ENCODE results near the gene VPS13A. TPM values are rescaled to one million over a fixed set of nuclear protein-coding genes. Genes with fewer than 3 reads are reported as not detected.

Gene VPS13A
- total and polyA plus RNA-seq, 10 of the 15 experiments (the other 5 are each of a cell fraction or from before 2014, with no cell fraction given), result 10.0 to 35.2 (median 21.1) TPM

DNA sequence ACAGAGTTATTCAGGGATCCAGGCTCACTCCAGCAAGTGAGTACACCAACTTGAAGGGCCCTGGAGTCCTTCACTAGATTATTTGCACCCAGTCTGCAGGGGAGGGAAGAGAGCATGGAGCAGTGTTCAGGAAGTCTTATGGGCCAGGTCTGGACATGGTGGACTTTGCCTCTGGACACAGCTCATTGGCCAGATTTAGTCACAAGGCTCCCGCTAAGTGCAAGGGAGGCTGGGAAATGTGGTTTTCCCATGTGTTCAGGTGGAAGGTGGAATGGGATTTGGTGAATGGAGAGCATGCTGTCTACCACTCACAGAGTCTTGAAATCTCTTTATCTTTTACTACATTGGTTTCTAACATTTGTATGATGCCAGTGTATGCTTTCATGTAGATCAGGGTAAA, 270.3 kb downstream of the VPS13A start (continued):
- TF ChIP-seq, protein P1, sequence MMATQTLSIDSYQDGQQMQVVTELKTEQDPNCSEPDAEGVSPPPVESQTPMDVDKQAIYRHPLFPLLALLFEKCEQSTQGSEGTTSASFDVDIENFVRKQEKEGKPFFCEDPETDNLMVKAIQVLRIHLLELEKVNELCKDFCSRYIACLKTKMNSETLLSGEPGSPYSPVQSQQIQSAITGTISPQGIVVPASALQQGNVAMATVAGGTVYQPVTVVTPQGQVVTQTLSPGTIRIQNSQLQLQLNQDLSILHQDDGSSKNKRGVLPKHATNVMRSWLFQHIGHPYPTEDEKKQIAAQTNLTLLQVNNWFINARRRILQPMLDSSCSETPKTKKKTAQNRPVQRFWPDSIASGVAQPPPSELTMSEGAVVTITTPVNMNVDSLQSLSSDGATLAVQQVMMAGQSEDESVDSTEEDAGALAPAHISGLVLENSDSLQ (IDR thresholded peaks at IDR 0.05), result no peak
- TF ChIP-seq IKZF1 (conservative IDR thresholded peaks at IDR 0.05) (no peak), WRNIP1 (IDR thresholded peaks at IDR 0.05; ENCODE audit: borderline replicate concordance, low read depth, low read length) (no peak), HDGF (IDR thresholded peaks at IDR 0.05) (no peak), FOXM1 (IDR thresholded peaks at IDR 0.05; ENCODE audit: low read depth, low read length) (no peak), GATAD2B (conservative IDR thresholded peaks at IDR 0.05; ENCODE audit: low read depth) (no peak), KLF5 (IDR thresholded peaks at IDR 0.05; ENCODE audit: partially characterized antibody) (no peak), NR2C1 (IDR thresholded peaks at IDR 0.05) (no peak)

DNA sequence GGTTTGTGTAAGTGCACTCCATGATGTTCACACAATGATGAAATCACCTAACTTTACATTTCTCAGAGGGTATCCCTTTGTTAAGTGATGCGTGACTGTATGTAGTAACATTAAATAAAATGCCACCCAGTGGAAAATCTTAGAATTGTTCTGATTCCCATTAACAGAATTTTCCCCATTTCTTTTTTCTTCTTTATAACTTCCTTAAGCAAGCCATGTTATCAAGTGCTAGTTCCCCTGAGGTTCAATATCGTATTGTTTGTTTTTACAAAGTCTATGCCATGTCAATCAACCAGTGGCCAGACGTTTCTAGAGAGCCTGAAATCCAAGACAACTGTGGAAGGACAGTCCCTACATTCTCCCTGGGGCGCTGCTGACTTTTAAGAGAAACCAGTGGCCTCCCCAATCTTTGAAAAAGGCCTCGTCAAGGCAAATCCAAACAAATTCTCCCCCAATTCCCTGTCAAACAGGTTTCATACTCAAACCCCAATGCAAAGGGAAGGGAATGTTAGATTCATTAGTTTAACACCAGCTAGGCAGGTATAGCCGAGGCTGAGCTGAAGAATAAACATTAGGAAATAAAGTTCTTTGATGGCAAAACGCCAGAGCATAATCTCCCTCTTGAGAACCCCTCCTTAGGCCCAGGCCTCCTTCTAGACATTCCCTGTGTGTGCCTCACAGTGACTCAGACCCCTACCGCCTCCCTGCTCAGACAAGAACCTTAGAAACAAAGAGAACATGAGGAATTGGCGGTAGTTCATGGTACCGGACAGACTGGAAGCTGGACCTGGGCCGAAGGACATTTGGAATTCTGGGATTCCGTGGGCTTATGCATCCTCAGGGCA, 272.1 kb downstream of the VPS13A start:
- Histone ChIP-seq H3K79me2 (ENCODE audit: control insufficient read depth, insufficient read depth, low read length) (no peaks in the 10 kb centered on the region), H2AFZ (ENCODE audit: control insufficient read depth, low read depth, low read length) (no peak overlapping the region), H3K9ac (ENCODE audit: control insufficient read depth, insufficient read depth, low read length) (no peak overlapping the region), H3K4me2 (ENCODE audit: control insufficient read depth, insufficient read depth) (no peak overlapping the region), H3K9me3 (replicated peaks; ENCODE audit: control insufficient read depth, insufficient read depth, low read length) (no peaks in the 10 kb centered on the region), H3K4me3 (no peak overlapping the region), H3K4me1 (ENCODE audit: control insufficient read depth, insufficient read depth, low read length) (no peaks in the 10 kb centered on the region), H3K36me3 (ENCODE audit: control insufficient read depth in 2 of 2, insufficient read depth in 2 of 2, low read length in 1 of 2) (no peaks in the 10 kb centered on the region), H3K27me3 (replicated peaks in 1 of 2; ENCODE audit: control insufficient read depth in 2 of 2, insufficient read depth in 2 of 2, low read length in 1 of 2) (no peaks in the 10 kb centered on the region; a peak in 2 of 4 replicates), H4K20me1 (ENCODE audit: control insufficient read depth, insufficient read depth) (no peaks in the 10 kb centered on the region), H3K27ac (ENCODE audit: control insufficient read depth, insufficient read depth) (no peak overlapping the region)
- CTCF ChIA-PET, result interaction anchor here (0.6 kb wide), 1 partner anchor 299 kb away, joined by 3 read pairs; no protein-coding TSS in a partner anchor
- POLR2A ChIA-PET, result no interaction called here
- intact Hi-C loops (cut with micrococcal nuclease; ENCODE audit: unreplicated experiment) (loop anchor here (10.0 kb wide), 2 partner anchors 135 to 585 kb away; partner anchors contain the start of gene GNAQ), in situ Hi-C loops (cut with MboI) (no loop called here)
- RAD21 ChIA-PET (ENCODE audit: unreplicated experiment), result no interaction called here
- DNase-seq (ENCODE audit: low read depth, low spot score), result no peak
- FAIRE-seq, result no peak
- no peak for ATAC-seq
- SMC1A ChIA-PET (ENCODE audit: uncharacterized antibody, unreplicated experiment), result no interaction called here
- WGBS (ENCODE audit: insufficient coverage, insufficient replicate concordance, low lambda C conversion rate, missing lambda C conversion rate), result 16% methylated on average over 12 of the region's 12 CpGs
- no TSS peak for BruUV-seq (replicated peaks)
- TF ChIP-seq FOS (IDR thresholded peaks at IDR 0.05; ENCODE audit: borderline replicate concordance, extremely low read depth, insufficient read length), result no peak
- TF ChIP-seq, protein P2, sequence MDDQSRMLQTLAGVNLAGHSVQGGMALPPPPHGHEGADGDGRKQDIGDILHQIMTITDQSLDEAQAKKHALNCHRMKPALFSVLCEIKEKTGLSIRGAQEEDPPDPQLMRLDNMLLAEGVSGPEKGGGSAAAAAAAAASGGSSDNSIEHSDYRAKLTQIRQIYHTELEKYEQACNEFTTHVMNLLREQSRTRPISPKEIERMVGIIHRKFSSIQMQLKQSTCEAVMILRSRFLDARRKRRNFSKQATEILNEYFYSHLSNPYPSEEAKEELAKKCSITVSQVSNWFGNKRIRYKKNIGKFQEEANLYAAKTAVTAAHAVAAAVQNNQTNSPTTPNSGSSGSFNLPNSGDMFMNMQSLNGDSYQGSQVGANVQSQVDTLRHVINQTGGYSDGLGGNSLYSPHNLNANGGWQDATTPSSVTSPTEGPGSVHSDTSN (IDR thresholded peaks at IDR 0.05; ENCODE audit: insufficient replicate concordance, low read depth, low read length), result no peak
- no peak for TF ChIP-seq ZNF384 (IDR thresholded peaks at IDR 0.05; ENCODE audit: borderline replicate concordance, low read depth, low read length)
- TF ChIP-seq EGR1 (IDR thresholded peaks at IDR 0.05; ENCODE audit: borderline replicate concordance in 1 of 2, low read depth in 2 of 2, low read length in 2 of 2), result no peak
- TF ChIP-seq CBFB (IDR thresholded peaks at IDR 0.05; ENCODE audit: low read depth), result no peak
- TF ChIP-seq ZNF217 (IDR thresholded peaks at IDR 0.05), result no peak
- no peak for TF ChIP-seq GABPA (IDR thresholded peaks at IDR 0.05; ENCODE audit: low read depth)
- TF ChIP-seq RAD51 (IDR thresholded peaks at IDR 0.05), result no peak
- TF ChIP-seq, protein P3, sequence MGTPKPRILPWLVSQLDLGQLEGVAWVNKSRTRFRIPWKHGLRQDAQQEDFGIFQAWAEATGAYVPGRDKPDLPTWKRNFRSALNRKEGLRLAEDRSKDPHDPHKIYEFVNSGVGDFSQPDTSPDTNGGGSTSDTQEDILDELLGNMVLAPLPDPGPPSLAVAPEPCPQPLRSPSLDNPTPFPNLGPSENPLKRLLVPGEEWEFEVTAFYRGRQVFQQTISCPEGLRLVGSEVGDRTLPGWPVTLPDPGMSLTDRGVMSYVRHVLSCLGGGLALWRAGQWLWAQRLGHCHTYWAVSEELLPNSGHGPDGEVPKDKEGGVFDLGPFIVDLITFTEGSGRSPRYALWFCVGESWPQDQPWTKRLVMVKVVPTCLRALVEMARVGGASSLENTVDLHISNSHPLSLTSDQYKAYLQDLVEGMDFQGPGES (IDR thresholded peaks at IDR 0.05), result no peak
- TF ChIP-seq, protein P4, sequence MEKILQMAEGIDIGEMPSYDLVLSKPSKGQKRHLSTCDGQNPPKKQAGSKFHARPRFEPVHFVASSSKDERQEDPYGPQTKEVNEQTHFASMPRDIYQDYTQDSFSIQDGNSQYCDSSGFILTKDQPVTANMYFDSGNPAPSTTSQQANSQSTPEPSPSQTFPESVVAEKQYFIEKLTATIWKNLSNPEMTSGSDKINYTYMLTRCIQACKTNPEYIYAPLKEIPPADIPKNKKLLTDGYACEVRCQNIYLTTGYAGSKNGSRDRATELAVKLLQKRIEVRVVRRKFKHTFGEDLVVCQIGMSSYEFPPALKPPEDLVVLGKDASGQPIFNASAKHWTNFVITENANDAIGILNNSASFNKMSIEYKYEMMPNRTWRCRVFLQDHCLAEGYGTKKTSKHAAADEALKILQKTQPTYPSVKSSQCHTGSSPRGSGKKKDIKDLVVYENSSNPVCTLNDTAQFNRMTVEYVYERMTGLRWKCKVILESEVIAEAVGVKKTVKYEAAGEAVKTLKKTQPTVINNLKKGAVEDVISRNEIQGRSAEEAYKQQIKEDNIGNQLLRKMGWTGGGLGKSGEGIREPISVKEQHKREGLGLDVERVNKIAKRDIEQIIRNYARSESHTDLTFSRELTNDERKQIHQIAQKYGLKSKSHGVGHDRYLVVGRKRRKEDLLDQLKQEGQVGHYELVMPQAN (conservative IDR thresholded peaks at IDR 0.05), result no peak
